Activated CD4-positive, alpha-beta T cell treated with anti-CD3 and anti-CD28 coated beads, Interleukin-2, amount 50 U/mL, for 16 hours (primary cell): ENCODE data around the gene PKP3.
"Not testable (repeated sequence)": the region's sequence is repeated elsewhere in the genome, so short reads cannot be mapped to it uniquely, and the experiment has no call there.

ENCODE experiments used
- DNase-seq: peaks from one replicate; pipeline ENCODE4 v3.0.0-alpha.2; 2020

The PKP3 gene

DNA sequence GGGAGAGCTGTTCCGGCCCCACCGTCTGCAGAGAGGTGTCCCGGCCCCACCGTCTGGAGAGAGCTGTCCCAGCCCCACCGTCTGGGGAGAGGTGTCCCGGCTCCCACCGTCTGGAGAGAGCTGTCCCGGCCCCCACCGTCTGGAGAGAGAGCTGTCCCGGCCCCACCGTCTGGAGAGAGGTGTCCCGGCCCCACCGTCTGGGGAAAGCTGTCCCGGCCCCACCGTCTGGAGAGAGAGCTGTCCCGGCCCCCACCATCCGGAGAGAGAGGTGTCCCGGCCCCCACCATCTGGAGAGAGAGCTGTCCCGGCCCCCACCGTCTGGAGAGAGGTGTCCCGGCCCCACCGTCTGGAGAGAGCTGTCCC lies 30.6 kb upstream of the PKP3 start:
- DNase-seq = not testable (repeated sequence)

DNA sequence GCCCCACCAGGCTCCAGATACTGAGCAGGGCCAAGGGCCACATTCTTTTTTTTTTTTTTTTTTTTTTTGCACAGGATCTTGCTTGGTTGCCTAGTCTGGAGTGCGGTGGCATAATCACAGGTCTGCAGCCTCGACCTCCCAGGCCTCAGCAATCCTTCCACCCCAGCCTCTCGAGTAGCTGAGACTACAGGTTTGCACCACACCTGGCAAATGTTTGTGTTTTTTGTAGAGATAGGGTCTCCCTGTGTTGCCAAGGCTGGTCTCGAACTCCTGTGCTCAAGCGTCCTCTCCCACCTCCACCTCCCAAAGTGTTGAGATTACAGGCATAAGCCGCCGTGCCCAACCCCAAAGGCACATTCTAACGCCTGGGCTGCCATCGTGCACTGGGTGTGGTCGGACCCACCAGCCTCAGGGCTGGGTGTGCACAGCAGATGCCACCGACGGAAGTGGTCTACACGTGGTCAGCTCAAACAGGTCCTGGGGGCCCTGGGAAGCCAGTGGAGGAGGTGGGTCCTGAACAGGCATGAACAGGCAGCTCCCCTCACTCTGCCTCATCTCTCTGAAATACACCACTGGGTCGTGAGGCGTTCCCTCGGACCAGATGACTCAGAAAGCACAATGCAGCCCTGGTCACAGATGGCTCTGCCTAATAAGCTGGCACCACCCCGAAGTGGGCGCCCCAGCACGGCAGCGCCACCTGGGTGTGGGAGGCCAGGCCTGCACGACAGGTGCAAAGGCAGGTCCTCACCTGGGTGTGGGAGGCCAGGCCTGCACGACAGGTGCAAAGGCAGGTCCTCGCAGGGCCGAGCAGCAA lies 29.9 kb upstream of the PKP3 start:
- DNase-seq = peak; percentile 65

DNA sequence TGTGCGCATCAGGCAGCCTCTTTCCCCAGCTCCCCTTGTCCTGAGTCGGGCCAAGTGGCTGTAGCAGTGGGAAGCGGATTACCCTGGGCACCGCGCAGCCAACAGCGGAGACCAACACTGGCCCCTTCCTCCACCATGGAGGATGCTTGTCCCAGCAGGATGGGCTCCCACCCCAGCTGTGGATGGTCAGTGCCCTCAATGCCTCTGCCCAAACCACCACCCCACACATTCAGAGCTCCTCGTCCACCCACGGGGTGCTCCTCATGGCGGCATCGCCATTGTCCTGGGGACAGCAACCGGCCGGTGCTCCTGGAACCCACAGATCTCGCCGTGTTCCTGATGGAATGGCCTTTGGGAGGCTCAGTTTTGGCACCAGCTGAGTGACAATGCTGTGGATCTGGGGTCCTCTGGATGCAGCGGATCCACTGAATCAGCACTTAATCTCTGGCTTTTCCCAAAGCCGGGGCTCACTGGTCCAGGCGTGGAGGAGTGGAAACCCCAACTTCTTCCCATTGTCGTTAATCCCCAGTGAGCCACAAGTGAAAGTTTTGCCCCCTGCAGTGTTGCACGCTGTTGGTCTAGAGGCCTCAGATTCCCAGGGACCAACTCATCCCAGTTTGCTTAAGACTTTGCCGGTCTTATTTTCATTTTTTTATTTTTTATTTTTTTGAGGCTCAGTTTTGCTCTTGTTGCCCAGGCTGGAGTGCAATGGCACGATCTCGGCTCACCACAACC lies 28.9 kb upstream of the PKP3 start:
- no peak for DNase-seq

DNA sequence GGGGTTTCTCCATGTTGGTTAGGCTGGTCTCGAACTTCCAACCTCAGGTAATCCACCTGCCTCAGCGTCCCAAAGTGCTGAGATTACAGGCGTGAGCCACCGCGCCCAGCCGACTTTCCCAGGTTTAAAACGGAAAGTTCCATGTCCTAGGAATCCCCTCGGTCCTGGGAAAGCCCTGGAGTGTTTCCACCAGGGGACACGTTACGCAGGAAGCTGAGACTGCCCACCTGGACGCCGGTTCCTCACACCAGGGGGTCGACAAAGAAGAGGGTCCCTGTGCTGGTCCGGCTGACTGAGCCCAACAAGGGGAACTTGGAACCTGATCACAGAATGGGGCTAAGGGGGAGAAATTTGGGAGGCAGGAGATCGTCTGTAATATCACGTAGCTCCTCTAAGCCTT lies 28.2 kb upstream of the PKP3 start:
- no peak for DNase-seq

DNA sequence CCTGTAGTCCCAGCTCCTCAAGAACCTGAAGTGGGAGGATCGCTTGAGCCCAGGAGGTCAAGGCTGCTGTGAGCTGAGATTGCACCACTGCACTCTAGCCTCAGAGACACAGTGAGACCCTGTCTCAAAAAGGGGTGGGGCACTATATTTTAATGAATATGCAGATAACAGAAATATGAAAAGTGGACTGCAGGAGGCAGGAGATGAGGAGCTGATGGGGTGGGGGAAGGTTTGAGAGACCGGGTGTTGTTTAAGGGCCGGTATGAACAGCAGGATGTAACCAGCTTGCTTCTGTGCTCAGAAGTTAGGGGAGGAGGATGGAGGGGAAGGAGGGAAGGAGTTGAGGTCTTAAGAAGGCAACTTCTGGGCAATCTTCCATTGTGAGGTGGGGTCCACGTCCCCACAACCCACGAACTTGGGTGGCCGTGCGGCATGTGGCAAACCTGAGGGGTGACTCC lies 26.0 kb upstream of the PKP3 start:
- DNase-seq = no peak

DNA sequence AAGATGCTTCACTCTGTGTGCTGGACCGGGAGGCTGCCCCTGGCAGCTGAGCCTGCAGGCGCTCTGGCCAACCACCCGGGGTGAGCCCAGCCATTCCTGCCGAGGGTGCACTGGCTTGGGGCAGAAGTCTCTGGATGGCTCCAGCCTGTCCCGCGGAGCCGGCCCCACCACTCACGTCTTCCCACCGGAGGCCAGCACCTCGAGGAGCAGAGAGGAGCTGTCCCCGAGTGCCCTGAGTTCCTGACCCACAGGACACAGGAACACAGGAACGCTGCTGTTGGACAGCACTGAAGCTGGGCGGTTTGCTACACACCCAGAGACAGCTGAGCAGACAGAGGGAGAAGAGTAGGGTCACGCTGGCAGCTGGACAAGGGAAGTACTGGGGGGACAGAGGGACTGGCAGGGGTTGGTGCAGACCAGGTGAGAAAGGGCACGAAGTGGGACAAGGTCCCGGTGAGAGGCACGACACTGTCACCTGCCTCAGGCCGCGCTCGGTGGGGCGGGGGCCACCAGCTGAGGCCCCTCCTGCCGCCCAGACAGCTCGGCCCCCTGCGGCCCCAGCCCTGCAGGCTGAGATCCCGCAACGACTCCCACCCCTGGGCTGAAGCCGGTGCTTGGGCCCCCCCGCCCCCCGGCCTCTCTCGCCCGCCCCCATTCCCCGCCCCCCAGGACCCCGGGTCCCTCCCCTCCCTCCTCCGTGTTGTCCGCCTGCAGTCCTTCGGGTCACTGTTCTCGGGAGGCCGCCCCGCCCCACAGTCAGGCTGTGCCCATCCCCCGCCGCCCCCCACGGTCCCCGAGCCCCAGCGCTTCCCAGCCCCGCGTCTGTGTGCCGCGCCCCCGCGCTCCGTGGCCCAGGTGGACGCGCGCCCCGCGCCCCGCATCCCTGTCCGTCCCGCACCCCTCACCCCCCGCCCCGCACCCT lies 25.3 kb upstream of the PKP3 start:
- no peak for DNase-seq

DNA sequence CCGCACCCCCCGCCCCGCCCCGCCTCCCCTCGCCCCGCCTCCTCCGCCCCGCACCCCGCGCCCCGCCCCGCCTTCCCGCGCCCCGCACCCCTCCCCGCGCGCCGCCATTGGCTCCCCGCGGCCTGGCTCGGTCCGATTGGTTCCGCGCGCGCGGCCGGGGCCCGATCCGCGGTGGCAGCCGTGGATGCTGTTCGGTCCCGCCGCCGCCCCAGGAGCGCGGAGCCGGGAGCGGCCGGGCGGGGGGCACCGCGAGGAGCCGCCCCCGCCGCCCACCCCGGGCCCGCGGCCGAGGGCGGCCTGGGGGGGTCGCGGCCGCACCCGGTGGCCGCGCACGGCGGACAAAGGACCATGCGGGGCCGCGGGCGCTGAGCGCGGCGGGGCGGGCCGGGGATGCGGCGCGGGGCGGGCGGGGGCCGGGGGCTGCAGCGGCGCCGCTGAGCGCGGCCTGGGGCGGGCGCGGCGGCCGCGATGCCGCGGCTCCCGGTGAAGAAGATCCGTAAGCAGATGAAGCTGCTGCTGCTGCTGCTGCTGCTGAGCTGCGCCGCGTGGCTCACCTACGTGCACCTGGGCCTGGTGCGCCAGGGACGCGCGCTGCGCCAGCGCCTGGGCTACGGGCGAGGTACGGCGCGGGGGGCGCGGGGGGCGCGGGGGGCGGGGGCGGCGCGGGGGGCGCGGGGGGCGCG lies 24.5 kb upstream of the PKP3 start, which contains the start of gene B4GALNT4:
Gene B4GALNT4, plus strand, starts transcription at position 164 of the 683 bp plus-strand sequence. Its CDS starts 305 bp downstream, at position 469.
- DNase-seq = no peak

DNA sequence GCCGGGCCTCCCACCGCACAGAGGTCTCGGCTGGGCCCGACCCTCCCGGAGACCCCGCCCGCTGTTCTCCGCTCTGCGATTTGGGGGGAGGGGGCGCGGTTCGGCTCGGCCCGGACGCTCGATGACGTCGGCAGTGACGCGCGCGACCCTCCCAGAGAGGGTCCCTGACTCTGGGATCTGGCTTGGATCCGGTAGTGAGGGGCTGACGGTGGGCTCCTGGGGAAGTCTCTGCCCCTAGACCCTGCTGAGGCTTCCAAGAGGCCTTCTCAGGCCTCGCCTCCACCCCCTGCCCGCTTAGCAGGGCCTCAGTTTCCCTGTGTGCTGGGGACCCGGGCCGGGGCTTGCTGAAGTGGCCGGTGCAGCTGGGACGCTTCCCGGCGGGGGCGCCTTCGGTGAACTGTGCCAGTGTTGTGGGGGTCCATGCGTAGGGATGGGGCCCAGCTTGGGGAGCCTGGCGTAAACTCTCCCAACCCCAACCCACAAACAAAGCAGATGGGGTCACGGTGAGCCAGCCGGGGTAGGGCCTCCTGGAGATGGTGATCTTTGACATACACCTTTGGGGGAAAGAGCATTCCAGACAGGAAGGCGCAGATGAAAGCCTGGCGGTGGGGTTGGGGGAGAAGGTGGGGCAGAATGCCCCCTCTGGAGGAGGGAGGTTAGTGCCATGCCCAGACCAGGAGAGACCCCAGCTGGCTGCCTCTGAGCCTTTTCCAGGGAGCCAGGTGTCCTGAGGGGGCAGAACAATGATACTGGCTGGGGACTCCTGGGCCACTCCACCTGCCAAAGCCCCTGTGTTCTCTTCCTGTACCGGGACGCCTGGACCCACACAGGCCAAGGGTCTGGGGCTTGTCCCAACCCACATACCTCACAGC lies 23.7 kb upstream of the PKP3 start:
- no peak for DNase-seq

DNA sequence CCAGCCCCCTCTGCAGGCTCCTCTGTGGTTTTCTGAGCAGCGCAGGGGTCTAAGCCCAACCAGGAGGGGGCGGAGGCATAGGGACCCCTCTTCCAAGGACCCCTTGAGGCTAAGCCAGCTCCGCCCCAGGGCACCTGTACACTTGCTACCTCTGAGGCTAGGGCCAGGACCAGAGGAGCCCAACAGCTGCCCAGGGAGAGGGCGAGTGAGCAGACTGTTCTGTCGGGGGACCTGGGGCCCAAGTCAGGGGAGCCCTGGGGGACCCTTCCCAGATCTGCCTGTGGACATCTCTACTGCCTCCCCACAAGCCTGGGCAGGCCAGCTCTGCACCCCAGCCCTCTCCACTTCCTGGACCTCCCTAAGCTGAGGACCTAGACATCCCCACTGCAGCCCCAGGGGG lies 23.0 kb upstream of the PKP3 start:
- DNase-seq = no peak

DNA sequence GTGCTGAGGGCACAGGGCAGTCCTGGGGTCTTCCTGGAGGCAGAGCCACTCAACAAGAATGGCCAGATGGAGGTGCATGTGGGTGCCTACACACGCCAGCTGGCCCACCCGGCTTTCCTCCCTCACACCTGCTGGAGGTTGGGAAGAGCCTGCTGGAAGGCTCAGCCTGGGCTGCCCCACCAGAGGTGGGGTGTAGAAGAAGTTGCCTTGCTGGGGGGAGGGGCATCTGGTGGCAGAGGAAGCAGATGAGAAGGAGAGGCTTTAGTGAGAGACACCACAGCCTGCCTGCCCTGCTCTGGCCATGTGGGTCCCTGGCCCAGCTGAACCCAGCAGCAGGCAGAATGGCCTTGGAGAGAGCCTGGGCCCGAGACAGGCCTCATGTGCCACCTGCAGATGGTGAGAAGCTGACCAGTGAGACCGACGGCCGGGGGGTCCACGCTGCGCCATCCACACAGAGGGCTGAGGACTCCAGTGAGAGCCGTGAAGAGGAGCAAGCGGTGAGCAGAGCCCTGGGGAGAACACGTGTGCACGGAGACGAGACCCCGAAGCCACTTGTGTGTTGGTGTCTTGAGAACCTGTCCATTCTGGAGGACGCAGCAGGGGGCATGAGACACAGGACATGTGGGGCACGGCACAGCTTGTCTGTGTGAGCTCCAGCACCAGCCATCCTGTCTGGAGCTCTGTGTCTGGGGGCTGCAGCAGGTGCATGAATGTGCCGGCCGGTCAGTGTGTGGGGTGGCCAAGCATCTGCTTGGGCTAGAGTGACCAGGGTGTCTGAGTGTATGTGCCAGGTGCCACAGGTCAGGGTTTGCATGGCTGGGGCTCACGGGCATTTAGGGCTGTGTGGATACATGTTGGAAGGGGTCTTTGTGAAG lies 22.1 kb upstream of the PKP3 start:
- no peak for DNase-seq

DNA sequence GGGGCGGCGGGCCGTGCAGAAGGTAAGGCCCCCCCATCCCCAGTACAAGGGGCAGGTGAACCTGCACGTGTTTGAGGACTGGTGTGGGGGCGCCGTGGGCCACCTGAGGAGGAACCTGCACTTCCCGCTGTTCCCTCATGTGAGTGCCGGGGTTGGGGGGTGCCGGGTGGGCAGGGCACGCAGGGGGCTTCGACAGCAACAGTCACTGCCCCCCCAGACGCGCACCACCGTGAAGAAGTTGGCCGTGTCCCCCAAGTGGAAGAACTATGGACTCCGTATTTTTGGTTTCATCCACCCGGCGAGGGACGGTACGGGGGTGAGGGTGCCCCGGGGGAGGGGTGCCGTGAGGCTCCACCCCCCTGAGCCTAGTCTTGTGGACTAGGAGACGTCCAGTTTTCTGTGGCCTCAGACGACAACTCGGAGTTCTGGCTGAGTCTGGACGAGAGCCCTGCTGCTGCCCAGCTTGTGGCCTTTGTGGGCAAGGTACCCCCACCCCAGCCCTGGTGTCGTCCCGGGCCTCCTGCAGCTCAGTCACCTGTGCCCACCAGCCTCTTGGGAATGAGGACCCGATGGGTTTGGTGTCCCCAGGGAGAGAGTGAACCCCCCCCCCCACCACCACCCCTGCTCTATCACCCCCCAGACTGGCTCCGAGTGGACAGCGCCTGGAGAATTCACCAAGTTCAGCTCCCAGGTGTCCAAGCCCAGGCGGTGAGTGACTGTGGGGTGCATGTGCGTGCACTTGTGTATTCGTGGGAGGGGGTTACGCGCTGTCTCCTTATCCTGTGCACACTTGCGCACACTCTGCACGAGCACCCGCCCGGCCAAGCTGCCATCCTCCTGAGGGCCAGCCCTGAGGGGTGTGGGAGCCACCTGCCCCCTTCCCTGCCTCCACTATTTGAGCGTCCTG lies 20.9 kb upstream of the PKP3 start:
- no peak for DNase-seq

DNA sequence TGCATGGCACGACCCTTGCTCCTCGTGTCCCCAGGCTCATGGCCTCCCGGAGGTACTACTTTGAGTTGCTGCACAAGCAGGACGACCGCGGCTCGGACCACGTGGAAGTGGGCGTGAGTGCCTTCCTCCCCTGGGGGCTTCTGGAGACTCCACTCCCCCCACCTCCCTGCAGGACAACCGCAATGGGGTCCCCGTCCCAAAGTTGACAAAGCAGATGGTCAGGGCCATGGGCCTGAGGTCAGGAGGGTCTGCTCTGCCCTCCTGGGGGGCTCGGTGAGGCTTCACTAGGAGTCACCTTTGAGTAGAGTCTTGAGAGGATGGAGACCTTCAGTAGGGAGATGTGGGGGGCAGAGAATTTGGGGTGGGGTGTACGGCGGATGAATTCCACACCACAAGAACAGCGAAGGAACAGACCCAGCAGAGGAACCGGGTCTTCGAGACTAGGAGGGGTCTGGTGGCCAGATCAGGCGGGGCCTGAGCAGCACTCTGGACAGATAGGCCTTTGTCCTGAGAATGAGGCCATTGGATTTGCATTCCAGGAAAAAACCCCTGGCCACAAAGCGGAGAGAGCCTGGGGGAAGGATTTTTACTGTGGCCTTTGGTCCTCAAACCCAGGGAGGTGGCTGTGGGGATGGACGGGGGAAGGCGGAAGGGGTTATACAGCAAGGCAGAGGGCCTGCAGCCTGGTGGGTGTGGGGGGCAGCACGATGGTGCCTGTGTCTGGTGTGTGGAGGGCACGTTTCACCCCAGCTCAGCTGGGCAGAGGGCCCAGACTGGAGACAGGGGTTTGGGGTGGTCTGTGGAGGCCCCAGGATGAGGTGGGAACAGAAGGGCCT lies 20.1 kb upstream of the PKP3 start:
- no peak for DNase-seq

DNA sequence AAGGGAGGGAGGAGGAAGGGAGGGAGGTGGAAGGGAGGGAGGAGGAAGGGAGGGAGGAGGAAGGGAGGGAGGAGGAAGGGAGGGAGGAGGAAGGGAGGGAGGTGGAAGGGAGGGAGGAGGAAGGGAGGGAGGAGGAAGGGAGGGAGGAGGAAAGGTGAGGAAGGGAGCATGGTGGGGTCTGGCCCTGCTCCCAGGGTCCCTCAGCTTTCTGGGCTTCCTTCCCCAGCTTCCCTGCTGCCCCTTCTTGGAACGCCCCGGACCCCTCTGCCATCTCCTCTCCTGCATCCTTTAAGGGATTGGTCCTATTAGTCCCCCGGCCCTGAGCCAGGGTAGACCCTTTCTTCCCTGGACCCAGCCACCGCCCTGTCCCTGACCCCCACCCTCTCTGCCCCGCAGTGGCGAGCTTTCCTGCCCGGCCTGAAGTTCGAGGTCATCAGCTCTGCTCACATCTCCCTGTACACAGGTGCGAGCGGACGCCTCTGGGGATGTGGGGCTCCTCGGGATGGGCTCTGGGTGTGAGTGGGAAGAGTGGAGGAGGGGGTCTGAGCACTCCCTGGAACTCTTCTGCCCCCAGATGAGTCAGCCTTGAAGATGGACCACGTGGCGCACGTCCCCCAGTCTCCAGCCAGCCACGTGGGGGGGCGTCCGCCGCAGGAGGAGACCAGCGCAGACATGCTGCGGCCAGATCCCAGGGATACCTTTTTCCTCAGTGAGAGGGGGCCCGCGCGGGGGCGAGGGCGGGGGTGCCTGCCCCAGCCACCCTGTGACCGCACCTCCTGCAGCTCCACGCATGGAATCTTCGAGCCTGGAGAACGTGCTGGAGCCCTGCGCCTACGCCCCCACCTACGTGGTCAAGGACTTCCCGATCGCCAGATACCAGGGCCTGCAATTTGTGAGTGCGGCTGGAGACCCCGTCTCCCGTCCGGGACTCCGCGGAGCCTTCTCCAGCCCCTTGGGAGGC lies 18.7 kb upstream of the PKP3 start:
- DNase-seq = no peak

DNA sequence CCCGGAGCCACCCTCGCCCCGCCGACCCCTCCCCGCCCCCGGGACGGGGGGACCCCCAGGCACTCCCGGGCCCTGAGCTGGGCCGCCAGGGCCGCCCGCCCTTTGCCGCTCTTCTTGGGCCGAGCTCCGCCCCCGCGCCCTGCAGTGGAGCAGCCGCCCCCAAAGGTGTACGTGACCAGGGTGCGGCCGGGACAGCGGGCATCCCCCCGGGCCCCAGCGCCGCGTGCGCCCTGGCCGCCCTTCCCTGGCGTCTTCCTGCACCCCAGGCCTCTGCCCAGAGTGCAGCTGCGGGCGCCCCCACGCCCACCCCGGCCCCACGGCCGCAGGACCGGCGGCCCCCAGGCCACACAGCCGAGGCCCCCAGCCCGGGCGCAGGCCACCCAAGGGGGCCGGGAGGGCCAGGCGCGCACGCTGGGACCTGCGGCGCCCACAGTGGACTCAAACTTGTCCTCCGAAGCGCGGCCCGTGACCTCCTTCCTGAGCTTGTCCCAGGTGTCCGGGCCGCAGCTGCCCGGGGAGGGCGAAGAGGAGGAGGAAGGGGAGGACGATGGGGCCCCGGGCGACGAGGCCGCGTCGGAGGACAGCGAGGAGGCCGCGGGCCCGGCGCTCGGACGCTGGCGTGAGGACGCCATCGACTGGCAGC lies 17.4 kb upstream of the PKP3 start:
- no peak for DNase-seq

DNA sequence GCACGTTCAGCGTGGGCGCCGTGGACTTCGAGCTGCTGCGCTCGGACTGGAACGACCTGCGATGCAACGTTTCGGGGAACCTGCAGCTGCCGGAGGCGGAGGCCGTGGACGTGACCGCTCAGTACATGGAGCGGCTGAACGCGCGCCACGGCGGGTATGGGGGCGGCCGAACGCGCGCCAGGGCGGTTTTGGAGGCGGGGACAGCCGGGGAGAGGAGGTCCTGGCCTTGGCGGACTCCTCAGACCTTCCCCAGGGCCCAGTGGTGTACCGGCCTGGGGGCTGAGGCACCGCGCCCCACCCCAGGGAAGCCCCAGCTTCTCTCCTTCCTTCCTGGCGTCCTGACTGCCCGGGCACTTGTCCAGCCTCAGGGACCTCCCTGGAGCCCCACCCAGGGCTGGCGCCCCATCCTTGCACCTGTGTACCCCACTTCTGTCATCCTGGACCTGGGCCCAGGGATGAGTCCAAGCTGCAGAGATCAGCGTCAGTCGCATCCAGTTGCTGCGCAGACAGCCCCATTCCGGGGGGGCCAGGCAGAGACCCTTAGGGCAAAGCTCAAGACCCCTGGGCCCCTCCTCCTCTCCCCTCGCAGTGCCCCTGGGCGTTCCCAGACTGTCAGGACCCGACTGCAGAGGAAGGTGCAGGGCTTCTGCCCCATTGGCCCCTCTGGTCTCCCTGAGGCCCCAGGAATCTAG lies 16.7 kb upstream of the PKP3 start:
- DNase-seq = no peak

DNA sequence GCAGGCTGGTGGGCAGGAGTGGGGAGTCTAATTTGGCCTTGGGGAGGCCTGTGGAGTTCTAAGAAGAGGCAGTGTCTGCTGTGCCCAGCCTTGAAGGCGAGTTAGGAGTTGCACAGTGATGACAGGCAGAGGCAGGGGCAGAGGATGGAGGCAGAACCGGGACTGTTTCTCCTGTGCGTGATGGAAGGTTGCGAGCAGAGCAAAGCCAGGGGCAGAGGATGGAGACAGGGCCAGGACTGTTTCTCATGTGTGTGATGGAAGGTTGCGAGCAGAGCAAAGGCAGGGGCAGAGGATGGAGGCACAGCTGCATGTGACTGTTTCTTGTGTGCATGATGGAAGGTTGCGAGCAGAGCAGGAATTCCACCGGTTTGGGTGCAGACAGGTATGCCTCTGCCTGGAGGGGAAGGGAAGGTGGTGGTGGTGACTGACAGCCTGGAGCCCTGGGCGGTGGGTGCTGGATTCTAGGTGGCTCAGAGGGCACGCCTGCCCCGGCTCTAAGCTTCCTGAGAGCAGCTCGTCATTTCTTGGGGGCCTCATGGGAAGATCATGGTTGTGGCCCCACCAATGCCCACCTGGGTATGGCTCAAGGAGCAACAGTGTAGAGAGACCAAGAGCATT lies 16.0 kb upstream of the PKP3 start:
- DNase-seq = no peak
